Panc1 (cell line): Measurements from ENCODE around the gene LRMDA.

Experiments used
- POLR2AphosphoS5 ChIP-seq: IDR thresholded peaks from 2 replicates; pipeline ENCODE4 v1.6.1; 2012; ENCODE audit warnings: mild to moderate bottlenecking, low read depth, low read length, moderate library complexity
- TCF7L2 ChIP-seq: IDR thresholded peaks from 2 replicates; pipeline ENCODE4 v1.6.1; 2011; ENCODE audit warnings: mild to moderate bottlenecking, low read depth, low read length, inconsistent platforms
- TF ChIP-seq, protein P1 (sequence below): fragments of 450-650 bp; IDR thresholded peaks from 2 replicates; pipeline ENCODE4 v1.5.1; 2017; ENCODE audit warnings: mild to moderate bottlenecking

- no peak for TF ChIP-seq POLR2AphosphoS5
- TF ChIP-seq, protein P1, sequence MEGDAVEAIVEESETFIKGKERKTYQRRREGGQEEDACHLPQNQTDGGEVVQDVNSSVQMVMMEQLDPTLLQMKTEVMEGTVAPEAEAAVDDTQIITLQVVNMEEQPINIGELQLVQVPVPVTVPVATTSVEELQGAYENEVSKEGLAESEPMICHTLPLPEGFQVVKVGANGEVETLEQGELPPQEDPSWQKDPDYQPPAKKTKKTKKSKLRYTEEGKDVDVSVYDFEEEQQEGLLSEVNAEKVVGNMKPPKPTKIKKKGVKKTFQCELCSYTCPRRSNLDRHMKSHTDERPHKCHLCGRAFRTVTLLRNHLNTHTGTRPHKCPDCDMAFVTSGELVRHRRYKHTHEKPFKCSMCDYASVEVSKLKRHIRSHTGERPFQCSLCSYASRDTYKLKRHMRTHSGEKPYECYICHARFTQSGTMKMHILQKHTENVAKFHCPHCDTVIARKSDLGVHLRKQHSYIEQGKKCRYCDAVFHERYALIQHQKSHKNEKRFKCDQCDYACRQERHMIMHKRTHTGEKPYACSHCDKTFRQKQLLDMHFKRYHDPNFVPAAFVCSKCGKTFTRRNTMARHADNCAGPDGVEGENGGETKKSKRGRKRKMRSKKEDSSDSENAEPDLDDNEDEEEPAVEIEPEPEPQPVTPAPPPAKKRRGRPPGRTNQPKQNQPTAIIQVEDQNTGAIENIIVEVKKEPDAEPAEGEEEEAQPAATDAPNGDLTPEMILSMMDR, result peak; percentile 25
- peak; percentile 93 for TF ChIP-seq TCF7L2
Observed at GRCh38 chr10:75404815-75405597, 26.4 kb upstream of the LRMDA start.
